Esophagus muscularis mucosa (tissue), 4 donors: ENCODE results near the gene USP38. TPM values are rescaled to one million over a fixed set of nuclear protein-coding genes. Genes with fewer than 3 reads are reported as not detected.

Experiments used
- DNase-seq: peaks from one replicate; pipeline ENCODE4 v3.0.0-alpha.2; 2017; ENCODE audit errors: extremely low spot score
- H3K27ac ChIP-seq, 4 donors: fragments of 200-600 bp; sonication (generic); replicated peaks in 1 of 4; 1 replicate in 3 of 4; 2 replicates in 1 of 4; pipeline ENCODE4 v1.5.1; 2016 to 2019; ENCODE audit warnings: mild to moderate bottlenecking in 1 of 4
- H3K27me3 ChIP-seq, 4 donors: fragments of 200-600 bp; sonication (generic); one replicate each; pipeline versions ENCODE4 v1.5.1 to v1.6.0; 2016 to 2019
- H3K36me3 ChIP-seq, 4 donors: fragments of 200-600 bp; sonication (generic); one replicate each; pipeline ENCODE4 v1.5.1; 2016 to 2019
- H3K4me1 ChIP-seq, 4 donors: fragments of 200-600 bp; sonication (generic); one replicate each; pipeline ENCODE4 v1.5.1; 2016 to 2019
- H3K4me3 ChIP-seq, 4 donors: fragments of 200-600 bp; sonication (generic); 1 replicate in 2 of 4; 2 replicates in 2 of 4; pipeline ENCODE4 v1.5.1; 2016 to 2019; ENCODE audit warnings: mild to moderate bottlenecking in 4 of 4, moderate library complexity in 1 of 4
- H3K9me3 ChIP-seq, 4 donors: fragments of 200-600 bp; sonication (generic); 1 replicate in 3 of 4; 2 replicates in 1 of 4; pipeline ENCODE4 v1.5.1; 2016 to 2019
- EP300 ChIP-seq: sonication (generic); formaldehyde crosslinking; IDR thresholded peaks from one replicate; pipeline ENCODE4 v1.6.1; 2017; ENCODE audit warnings: antibody characterized with exemption
- POLR2A ChIP-seq: fragments of 450-650 bp; IDR thresholded peaks from one replicate; pipeline ENCODE4 v1.6.1; 2017; ENCODE audit warnings: antibody characterized with exemption, moderate library complexity, mild to moderate bottlenecking, low read depth
- POLR2AphosphoS5 ChIP-seq, 2 donors: sonication (generic); formaldehyde crosslinking; IDR thresholded peaks; one replicate each; pipeline ENCODE4 v1.6.1; 2017; ENCODE audit warnings: antibody characterized with exemption in 2 of 2
- WGBS: methylation state at CpG from one replicate; pipeline ENCODE4 v1.1.5; 2018; 5-methylcytosine and 5-hydroxymethylcytosine counted together
- intact Hi-C: fragments of 100-400 bp; cut with DNase I; formaldehyde crosslinking; loops from one replicate; pipeline ENCODE4 v1.15.1; 2023
- total RNA-seq, 4 donors: library from RNA; depleted of rRNA; stranded (reverse); fragments of >200 nt; gene quantifications; one replicate each; pipeline versions ENCODE4 v1.1.0 to v1.2.1, GENCODE V29; 2016
- TF ChIP-seq, protein P1 (sequence below), 3 experiments: fragments of 200-600 bp in 2 of 3; fragments of 450-650 bp in 1 of 3; sonication (generic) in 2 of 3; IDR thresholded peaks; one replicate each; pipeline ENCODE4 v1.5.1; 2017 to 2019; ENCODE audit warnings: antibody characterized with exemption in 3 of 3, mild to moderate bottlenecking in 2 of 3, moderate library complexity in 1 of 3

USP38 gene
- total RNA-seq, 4 donors from 2014 or later: 16.6 to 25.5 (median 23.3) TPM

GRCh38 chr4:143184217-143184502, 557 bp upstream of the USP38 start:
- TF ChIP-seq EP300 (no peak), POLR2AphosphoS5 (IDR thresholded peaks at IDR 0.05) (no peak), POLR2A (no peak)
- TF ChIP-seq, protein P1, sequence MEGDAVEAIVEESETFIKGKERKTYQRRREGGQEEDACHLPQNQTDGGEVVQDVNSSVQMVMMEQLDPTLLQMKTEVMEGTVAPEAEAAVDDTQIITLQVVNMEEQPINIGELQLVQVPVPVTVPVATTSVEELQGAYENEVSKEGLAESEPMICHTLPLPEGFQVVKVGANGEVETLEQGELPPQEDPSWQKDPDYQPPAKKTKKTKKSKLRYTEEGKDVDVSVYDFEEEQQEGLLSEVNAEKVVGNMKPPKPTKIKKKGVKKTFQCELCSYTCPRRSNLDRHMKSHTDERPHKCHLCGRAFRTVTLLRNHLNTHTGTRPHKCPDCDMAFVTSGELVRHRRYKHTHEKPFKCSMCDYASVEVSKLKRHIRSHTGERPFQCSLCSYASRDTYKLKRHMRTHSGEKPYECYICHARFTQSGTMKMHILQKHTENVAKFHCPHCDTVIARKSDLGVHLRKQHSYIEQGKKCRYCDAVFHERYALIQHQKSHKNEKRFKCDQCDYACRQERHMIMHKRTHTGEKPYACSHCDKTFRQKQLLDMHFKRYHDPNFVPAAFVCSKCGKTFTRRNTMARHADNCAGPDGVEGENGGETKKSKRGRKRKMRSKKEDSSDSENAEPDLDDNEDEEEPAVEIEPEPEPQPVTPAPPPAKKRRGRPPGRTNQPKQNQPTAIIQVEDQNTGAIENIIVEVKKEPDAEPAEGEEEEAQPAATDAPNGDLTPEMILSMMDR (IDR thresholded peaks at IDR 0.05): no peak
- H3K27ac ChIP-seq: peak overlapping the region; percentile 90 to 96 (median 92)
- H3K27me3 ChIP-seq: no peaks in the 10 kb centered on the region
- H3K36me3 ChIP-seq: peaks cover 0 to 8% (median 0%) of the 10 kb centered on the region in 4 donors
- 0% methylated on average over 11 of the region's 11 CpGs for WGBS
- H3K4me1 ChIP-seq: peaks cover 23 to 45% (median 39%) of the 10 kb centered on the region in 4 donors
- no peaks in the 10 kb centered on the region for H3K9me3 ChIP-seq
- intact Hi-C loops: no loop called here
- DNase-seq: no peak
- H3K4me3 ChIP-seq: peak overlapping the region; percentile 73 to 89 (median 85)

- WGBS: 2% methylated on average over 7 of the region's 50 CpGs
- peak overlapping the region; percentile 73 to 89 (median 85) for H3K4me3 ChIP-seq
- H3K27me3 ChIP-seq: no peaks in the 10 kb centered on the region
- peak overlapping the region; percentile 90 to 96 (median 92) for H3K27ac ChIP-seq
- TF ChIP-seq EP300: no peak
- TF ChIP-seq POLR2A: no peak
- TF ChIP-seq POLR2AphosphoS5 (IDR thresholded peaks at IDR 0.05): no peak
- TF ChIP-seq, protein P1 (IDR thresholded peaks at IDR 0.05): no peak
- no peak for DNase-seq
- intact Hi-C loops: no loop called here
- no peaks in the 10 kb centered on the region for H3K9me3 ChIP-seq
- H3K36me3 ChIP-seq: peaks cover 0 to 13% (median 3%) of the 10 kb centered on the region in 4 donors
- peaks cover 35 to 59% (median 52%) of the 10 kb centered on the region in 4 donors for H3K4me1 ChIP-seq
Observed at GRCh38 chr4:143185253-143186107, 763 bp downstream of the USP38 start.

GRCh38 chr4:143186212-143186611, 1.5 kb downstream of the USP38 start:
- 5% methylated on average over 6 of the region's 6 CpGs for WGBS
- TF ChIP-seq POLR2A (no peak), EP300 (no peak)
- Histone ChIP-seq H3K27ac (peak overlapping the region; percentile 90 to 96 (median 92)), H3K4me1 (peaks cover 38 to 65% (median 57%) of the 10 kb centered on the region in 4 donors), H3K27me3 (no peaks in the 10 kb centered on the region), H3K4me3 (peak overlapping the region; percentile 73 to 89 (median 85)), H3K36me3 (peaks cover 0 to 20% (median 3%) of the 10 kb centered on the region in 4 donors), H3K9me3 (no peaks in the 10 kb centered on the region)
- intact Hi-C loops: no loop called here
- no peak for DNase-seq

DNA sequence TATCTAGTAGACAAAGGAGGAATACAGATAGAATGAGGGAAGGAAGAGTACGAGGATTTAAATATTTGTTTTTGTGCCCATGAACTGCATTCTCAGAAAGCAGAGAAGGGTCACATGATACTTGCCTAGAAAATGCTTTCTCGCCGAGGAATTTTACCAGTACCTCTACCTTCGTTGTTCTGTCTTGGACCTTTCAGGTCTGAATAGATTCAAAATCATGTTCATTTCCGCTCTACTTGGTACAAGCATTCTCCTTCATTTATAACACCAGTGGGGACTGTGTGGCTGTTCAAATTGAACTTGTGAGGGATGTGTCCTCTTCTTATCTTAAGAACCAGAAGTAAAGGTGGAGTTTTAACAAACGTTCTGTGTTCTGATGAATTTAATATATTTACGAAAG, 1.9 kb downstream of the USP38 start:
- DNase-seq: no peak
- Histone ChIP-seq H3K36me3 (peaks cover 0 to 24% (median 5%) of the 10 kb centered on the region in 4 donors), H3K27ac (peak overlapping the region in 3 of 4 donors; percentile 90 to 94 (median 91)), H3K9me3 (no peaks in the 10 kb centered on the region), H3K27me3 (no peaks in the 10 kb centered on the region), H3K4me1 (peaks cover 38 to 65% (median 59%) of the 10 kb centered on the region in 4 donors), H3K4me3 (peak overlapping the region; percentile 73 to 89 (median 85))
- no peak for TF ChIP-seq POLR2AphosphoS5 (IDR thresholded peaks at IDR 0.05)
- TF ChIP-seq EP300: no peak
- TF ChIP-seq, protein P1 (IDR thresholded peaks at IDR 0.05): no peak
- WGBS: 2% methylated on average over 7 of the region's 7 CpGs
- intact Hi-C loops: no loop called here
